ENCODE data around the gene SNRNP200.
A peak's percentile ranks its signal among the peaks of the same experiment; 100 is the strongest.
"Not testable (repeated sequence)": the region's sequence is repeated elsewhere in the genome, so short reads cannot be mapped to it uniquely, and the experiment has no call there.

Gene SNRNP200

DNA sequence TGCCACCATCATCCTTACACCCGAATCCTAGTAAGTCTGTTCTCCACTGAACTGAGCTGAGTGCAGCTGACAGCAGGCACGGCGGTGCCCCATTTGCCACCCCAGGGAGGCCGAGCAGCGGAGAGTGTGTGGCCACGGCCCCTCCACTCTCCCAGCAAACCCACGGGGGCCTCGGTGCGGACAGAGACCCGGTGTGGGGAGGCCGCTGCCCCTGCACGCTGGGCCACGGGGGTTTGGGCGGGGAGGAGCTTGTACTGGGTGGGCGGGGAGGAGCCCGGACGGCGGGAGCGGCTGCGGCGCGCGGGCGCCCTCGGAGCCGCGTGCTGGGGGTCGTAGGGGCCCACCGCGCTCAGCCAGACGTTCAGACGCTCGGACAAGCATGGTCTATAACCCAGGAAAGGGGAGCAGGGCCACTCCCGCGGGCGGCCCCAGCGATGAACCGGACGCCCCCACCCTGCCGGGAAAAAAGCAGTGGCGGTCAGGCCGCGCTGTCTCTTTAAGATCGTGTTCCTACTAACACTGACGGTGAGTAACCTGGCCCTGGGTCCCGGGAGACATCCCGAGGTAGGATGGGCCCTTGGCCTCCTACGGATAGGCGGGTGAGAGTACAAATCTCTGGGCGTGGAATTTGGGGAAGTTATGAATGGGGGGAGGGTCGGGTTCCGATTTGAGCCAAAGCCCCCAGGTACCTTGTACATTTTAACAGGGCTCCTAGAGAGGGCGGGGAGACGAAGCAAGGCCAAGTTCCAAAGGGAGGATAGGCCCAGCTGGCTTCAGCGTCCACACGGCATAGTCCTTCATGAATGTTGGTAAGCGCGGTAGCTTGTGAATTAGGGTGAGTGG, 19.9 kb upstream of the SNRNP200 start, which contains the start of gene ITPRIPL1:
Gene ITPRIPL1 (plus strand): TSS at position 277 of the 843 bp plus-strand sequence. CDS start 523 bp downstream, at position 800.
- DNase-seq (ENCODE audit: low spot score) = no peak

DNA sequence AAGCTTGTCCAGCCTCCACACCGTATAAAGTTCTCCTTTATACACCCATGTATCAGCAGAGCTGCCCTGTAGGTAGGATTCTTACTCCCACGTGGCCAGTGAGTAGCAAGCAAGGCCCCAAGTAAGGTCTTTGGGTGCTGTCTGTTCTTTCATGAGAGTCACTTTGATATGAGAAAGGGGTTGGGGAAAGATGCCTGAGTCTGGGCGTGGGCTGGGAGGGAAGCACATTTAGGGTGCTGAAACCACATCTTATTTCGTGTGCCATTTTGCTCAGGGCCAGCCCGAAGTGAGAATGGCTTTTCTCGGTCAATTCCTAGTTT, 19.3 kb upstream of the SNRNP200 start:
- no peak for DNase-seq (ENCODE audit: low spot score)

- DNase-seq (ENCODE audit: low spot score) = no peak
Measured at GRCh38 chr2:96323849-96324248, 18.5 kb upstream of the SNRNP200 start.

DNA sequence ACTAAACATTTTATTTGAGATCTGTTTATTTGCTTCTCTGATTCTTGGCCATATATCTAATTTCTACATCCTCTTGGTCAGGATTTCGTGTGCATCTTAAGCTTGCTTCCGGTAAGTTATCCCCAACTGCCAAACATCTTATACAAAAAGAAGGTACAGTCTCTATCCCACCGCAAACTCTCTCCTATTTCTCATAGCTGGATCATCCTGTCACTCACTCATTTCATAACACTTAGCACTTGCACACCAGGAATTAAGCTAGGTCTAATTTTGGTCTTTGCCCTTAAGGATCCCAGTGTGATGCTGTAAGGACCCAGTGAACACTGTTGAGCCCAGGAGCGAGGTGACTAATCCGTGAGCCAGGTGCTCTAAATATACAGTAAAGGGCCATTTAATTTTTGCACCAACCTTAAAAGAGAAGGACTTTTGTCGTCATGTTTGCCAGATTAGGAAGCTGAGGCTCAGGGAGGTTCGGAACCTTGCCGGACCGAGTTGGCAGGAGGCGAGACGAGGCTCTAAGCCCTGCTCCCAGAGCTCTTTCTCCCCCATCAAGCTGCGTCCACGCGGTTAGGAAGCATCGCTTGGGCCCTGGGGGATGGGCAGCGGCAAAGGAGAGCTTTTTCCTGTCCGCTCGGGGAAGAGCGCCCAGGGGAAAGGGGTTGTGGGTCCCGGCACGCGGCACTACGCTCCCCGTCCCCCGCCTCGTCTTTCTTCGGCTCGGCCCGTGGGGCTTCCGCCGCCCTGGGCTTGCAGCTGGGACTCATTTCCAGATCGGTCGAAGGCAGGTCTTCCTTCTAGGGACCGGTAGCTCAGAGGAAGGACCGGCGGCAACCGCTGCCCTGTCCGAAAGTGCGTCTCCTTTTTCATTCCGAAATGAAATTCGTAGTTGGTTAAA, 15.6 kb upstream of the SNRNP200 start:
- DNase-seq (ENCODE audit: low spot score) = peak; percentile 42

- no peak for DNase-seq (ENCODE audit: low spot score)
Measured at GRCh38 chr2:96320326-96320725, 15.0 kb upstream of the SNRNP200 start.

DNA sequence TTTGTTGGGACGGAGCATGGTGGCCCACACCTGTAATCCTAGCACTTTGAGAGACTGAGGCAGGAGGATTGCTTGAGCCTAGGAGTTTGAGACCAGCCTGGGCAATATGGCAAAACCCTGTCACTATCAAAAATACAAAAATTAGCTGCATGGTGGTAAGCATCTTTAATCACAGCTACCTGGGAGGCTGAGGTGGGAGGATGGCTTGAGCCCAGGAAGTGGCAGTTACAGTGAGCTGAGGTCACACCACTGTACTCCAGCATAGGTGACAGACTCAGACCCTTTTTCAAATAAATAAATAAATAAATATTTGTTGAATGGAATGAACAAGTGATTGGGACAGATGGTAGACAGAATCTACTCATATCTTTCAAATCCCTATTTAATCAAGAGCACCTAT, 14.1 kb upstream of the SNRNP200 start:
- no peak for DNase-seq (ENCODE audit: low spot score)

GRCh38 chr2:96318723-96319122, 13.4 kb upstream of the SNRNP200 start:
- DNase-seq (ENCODE audit: low spot score) = no peak

GRCh38 chr2:96317584-96317997, 12.2 kb upstream of the SNRNP200 start:
- DNase-seq (ENCODE audit: low spot score) = no peak

GRCh38 chr2:96316999-96317398, 11.7 kb upstream of the SNRNP200 start:
- no peak for DNase-seq (ENCODE audit: low spot score)

DNA sequence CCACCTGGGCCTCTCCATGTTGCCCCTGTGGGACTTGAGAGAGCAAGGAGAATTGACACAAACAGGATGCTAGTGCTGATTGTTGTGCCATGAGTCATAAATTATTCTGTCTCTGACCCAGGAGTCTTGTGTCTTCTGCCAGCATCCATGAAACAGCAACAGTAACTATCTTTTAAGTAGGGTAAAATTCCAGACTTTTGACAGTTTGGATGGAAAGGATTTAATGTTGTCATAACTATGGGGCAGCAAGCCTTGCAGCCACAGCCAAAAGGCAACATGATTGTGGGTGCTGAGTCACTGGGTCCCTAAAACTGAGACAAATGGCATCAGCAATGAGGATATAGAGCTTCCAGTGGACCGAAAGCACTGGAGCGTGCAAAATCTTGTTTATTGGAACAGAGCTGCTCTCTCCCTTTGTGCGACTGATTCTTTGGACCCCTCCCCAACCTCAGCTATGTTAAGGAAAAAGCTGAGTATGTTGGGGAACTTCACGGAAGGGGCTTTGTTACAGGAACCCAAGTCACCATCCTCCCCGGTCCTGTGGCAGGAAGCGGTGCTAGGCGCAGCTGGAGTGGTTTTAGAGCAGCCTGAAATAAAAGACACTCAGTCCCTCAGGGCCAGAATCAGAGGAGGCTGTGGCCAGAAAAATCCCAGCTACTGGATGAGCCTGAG, 10.2 kb upstream of the SNRNP200 start:
- peak; percentile 57 for DNase-seq (ENCODE audit: low spot score)

DNA sequence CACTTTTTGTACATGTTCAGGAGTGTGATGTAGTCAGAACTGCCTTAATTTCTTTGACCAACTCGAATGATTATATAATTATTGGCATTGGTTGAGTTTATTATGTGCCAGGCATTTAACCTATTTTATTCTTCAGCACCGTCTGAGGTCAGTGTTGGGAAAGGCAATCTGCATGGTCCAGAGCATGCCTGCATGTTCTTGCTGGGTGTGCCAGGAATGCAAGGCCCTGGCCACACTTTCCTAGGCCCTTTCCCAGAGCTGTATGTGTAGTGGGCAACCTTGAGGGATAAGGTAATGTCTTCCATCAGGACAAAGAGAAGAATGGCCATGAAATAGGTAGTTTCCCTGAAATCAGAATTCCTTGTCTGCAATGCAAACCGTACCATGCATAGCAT, 9.7 kb upstream of the SNRNP200 start:
- no peak for DNase-seq (ENCODE audit: low spot score)

DNA sequence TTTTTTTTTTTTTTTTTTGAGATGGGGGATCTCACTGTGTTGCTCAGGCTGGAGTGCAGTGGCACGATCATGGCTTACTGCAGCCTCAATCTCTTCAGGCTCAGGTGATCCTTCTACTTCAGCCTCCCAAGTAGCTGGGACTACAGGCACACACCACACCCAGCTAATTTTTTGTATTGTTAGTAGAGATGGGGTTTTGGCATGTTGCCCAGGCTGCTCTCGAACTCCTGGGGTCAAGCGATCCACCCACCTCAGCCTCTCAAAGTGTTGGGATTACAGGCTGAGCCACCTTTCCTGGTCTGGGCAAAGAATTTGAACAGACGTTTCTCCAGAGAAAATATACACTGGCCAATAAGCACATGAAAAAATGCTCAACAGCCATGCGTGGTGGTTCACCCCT, 2.9 kb upstream of the SNRNP200 start:
- no peak for DNase-seq (ENCODE audit: low spot score)

- no peak for DNase-seq (ENCODE audit: low spot score)
Measured at GRCh38 chr2:96306370-96306769, 1.0 kb upstream of the SNRNP200 start.

- DNase-seq (ENCODE audit: low spot score) = no peak
Measured at GRCh38 chr2:96305979-96306308, 598 bp upstream of the SNRNP200 start.

- no peak for DNase-seq (ENCODE audit: low spot score)
Measured at GRCh38 chr2:96304606-96305005, 740 bp downstream of the SNRNP200 start.

DNA sequence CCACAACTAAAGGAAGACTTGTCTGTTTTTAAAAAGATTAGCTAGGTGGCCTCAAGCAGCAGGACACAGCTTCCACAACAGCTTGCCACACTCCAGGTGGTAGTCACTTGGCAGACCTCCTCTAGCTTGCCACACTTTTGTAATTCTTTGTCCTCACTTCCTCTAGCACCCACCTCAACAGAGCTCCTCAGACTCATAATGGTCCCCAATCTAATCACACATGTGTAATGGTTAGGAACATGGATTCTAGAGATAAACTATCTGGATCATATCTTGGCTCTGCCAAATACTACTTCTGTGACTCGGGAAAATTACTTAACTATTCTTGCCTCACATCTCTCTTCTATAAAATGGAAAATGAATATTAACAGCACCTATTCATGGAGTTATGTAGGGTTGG, 3.5 kb downstream of the SNRNP200 start:
- DNase-seq (ENCODE audit: low spot score) = no peak

DNA sequence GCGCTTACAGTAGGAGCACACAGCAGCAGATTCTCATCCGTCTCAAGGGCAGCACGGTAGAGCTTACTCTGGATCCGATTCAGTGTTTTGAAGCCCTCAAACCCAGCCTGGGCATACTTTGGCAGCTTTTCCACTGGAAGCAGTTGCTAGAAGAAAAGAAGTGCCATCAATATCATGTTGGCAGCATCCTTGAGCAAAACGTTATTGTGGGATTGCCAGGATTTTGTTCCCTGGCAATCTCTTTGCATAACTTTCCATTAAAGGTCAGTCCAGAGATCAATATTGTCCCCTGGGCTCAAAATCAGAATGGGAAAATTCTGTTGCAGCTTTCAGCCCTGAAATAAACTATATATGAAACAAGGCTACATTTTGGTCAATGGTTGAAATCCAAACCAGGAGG, 8.4 kb downstream of the SNRNP200 start:
- no peak for DNase-seq (ENCODE audit: low spot score)

DNA sequence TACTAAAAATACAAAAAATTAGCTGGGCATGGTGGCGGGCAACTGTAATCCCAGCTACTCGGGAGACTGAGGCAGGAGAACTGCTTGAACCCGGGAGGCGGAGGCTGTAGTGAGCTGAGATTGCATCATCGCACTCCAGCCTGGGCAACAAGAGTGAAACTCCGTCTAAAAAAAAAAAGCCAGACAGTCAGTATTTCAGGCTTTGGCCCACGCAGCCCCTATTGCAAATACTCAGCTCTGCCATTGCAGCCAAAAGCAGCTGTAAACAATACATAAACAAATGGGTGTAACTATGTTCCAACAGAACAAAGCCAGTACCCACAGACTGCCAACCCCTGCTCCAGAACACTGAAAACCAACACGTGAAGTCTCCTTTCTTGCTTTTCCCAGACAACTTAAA, 11.1 kb downstream of the SNRNP200 start:
- DNase-seq (ENCODE audit: low spot score) = not testable (repeated sequence)

DNA sequence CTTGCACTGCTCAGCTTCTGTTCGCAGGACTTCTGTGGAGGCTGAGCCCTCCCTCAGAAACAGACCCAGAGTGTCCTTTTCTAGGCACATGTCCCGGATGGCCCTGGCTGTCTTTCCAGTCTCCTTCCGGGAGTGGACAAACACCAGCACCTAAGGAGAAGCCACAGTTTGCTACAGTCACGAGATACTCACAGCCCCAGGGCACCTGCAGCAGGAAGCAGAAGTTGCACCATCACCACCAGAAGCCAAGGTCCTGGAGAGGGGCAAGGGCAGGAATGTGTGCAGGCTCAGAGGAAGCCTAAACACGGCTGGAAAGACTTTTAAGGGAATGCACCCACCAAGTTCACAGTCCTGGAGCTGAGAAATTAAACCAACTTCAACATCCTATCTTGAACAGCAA, 13.6 kb downstream of the SNRNP200 start:
- no peak for DNase-seq (ENCODE audit: low spot score)

- no peak for DNase-seq (ENCODE audit: low spot score)
Measured at GRCh38 chr2:96287273-96287856, 18.0 kb downstream of the SNRNP200 start.

DNA sequence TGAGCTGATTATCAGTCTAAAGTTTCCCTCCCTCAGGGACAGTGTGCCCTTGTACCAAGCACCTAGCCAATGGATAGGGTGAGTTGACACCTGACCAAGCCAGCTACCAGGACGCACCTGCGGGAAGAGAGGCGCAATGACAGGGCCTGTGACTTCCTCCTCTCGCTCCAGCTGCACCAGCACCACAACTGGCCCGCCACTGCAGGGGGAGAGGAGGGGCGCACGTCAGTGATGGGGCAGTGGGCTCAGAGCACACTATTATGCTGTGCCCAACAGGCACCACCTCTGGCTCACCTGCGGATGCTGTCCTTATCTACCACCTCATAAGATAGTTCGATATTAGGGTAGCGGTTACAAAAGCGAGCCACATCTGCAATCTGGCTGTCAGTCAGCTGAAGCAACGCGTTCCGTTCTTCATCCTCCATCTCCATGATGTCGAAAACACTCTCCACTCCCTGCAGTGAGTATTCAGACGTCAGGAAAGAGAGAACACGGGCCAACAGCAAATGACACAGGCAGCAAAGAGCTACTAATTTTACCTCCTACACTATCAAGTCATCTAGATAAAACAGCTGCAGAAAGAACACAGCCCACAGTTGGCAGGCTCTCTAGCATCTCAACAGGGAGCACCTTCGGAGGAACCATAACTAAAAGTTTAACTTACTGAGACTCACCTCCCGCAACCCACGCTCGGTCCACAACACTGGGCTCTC, 28.4 kb downstream of the SNRNP200 start:
- DNase-seq (ENCODE audit: low spot score) = no peak
